OCI-LY7 (cell line): Measurements from ENCODE around the gene CNN1. TPM values are rescaled to one million over a fixed set of nuclear protein-coding genes. Genes with fewer than 3 reads are reported as not detected.

ENCODE experiments used
- BruUV-seq: library from RNA; stranded (reverse); fragments of 400-500 nt; replicated peaks from 2 replicates; lab custom pipeline; 2021; lab: Mats Ljungman, UMichigan
- CTCF ChIA-PET: fragments of 300-600 bp; sonication (Branson Sonifier 250); formaldehyde crosslinking; loops from one replicate; lab custom pipeline; 2022; ENCODE audit warnings: antibody characterized with exemption; ENCODE audit not compliant: unreplicated experiment; lab: Charles Lee
- POLR2A ChIA-PET: fragments of 300-600 bp; sonication (Branson Sonifier 250); formaldehyde crosslinking; loops from one replicate; lab custom pipeline; 2022; ENCODE audit warnings: antibody characterized with exemption; lab: Charles Lee
- DNase-seq: peaks from one replicate; pipeline ENCODE4 v3.0.0-alpha.2; 2015; ENCODE audit warnings: low spot score
- H2AFZ ChIP-seq: fragments of 200-600 bp; sonication (generic), shearing (Covaris generic); 2 replicates; pipeline ENCODE4 v1.6.1; 2014; ENCODE audit warnings: mild to moderate bottlenecking, antibody characterized with exemption, low read length, moderate library complexity
- H3K27ac ChIP-seq: fragments of 200-600 bp; sonication (generic); 2 replicates; pipeline ENCODE4 v1.5.1; 2014; ENCODE audit warnings: mixed run types, low read depth, mild to moderate bottlenecking, moderate library complexity, low read length, inconsistent platforms; ENCODE audit not compliant: poor library complexity, severe bottlenecking
- H3K36me3 ChIP-seq: fragments of 200-600 bp; sonication (generic); 2 replicates; pipeline ENCODE4 v1.6.1; 2014; ENCODE audit warnings: mild to moderate bottlenecking, antibody characterized with exemption, low read length, moderate library complexity, mixed read lengths; ENCODE audit not compliant: insufficient read depth
- H3K4me1 ChIP-seq: fragments of 200-600 bp; sonication (generic); 2 replicates; pipeline ENCODE4 v1.5.1; 2014; ENCODE audit warnings: mild to moderate bottlenecking, low read length; ENCODE audit not compliant: insufficient read depth, poor library complexity, severe bottlenecking
- H3K4me2 ChIP-seq: fragments of 200-600 bp; sonication (generic); 2 replicates; pipeline ENCODE4 v1.6.1; 2014; ENCODE audit warnings: mild to moderate bottlenecking, low read length
- H3K4me3 ChIP-seq: fragments of 200-600 bp; sonication (generic); 2 replicates; pipeline ENCODE4 v1.5.1; 2014; ENCODE audit warnings: mild to moderate bottlenecking, low read depth, low read length; ENCODE audit not compliant: poor library complexity, severe bottlenecking
- H3K79me2 ChIP-seq: fragments of 200-600 bp; sonication (generic); 2 replicates; pipeline ENCODE4 v1.6.1; 2016; ENCODE audit warnings: low read depth, mild to moderate bottlenecking, low read length, moderate library complexity, mixed read lengths; ENCODE audit not compliant: insufficient read depth
- H3K9me2 ChIP-seq: fragments of 200-600 bp; sonication (generic); 2 replicates; pipeline ENCODE4 v1.6.1; 2016; ENCODE audit warnings: mild to moderate bottlenecking, low read length, mixed read lengths; ENCODE audit not compliant: insufficient read depth
- H3K9me3 ChIP-seq: fragments of 200-600 bp; sonication (generic); 2 replicates; pipeline ENCODE4 v1.6.1; 2014; ENCODE audit warnings: mild to moderate bottlenecking, mixed run types, low read length, mixed read lengths
- H4K20me1 ChIP-seq: fragments of 200-600 bp; sonication (generic); 2 replicates; pipeline ENCODE4 v1.6.1; 2014; ENCODE audit warnings: mild to moderate bottlenecking, antibody characterized with exemption, low read length, moderate library complexity, mixed read lengths; ENCODE audit not compliant: insufficient read depth
- CTCF ChIP-seq: fragments of 200-600 bp; sonication (generic); conservative IDR thresholded peaks from 2 replicates; pipeline ENCODE4 v1.5.1; 2014; ENCODE audit warnings: mild to moderate bottlenecking, antibody characterized with exemption, low read length, moderate library complexity, mixed read lengths
- EZH2phosphoT487 ChIP-seq: fragments of 200-600 bp; sonication (generic); IDR thresholded peaks from 2 replicates; pipeline ENCODE4 v1.6.1; 2018; ENCODE audit warnings: low read depth, borderline replicate concordance, mild to moderate bottlenecking, mixed run types, antibody characterized with exemption, low read length, moderate library complexity, mixed read lengths
- intact Hi-C: fragments of 100-400 bp; cut with micrococcal nuclease; formaldehyde crosslinking; loops from one replicate; pipeline ENCODE4 v1.10.0; 2022; ENCODE audit not compliant: unreplicated experiment
- total RNA-seq, 2 experiments: library from RNA; depleted of rRNA in 1 of 2; stranded (reverse); fragments of >200 nt in 1 of 2; shearing (Covaris generic) in 1 of 2; gene quantifications; 2 replicates each; pipeline ENCODE4 v1.2.3, GENCODE V29; 2014 to 2022

Gene CNN1
- total RNA-seq, 2 experiments from 2014 or later, result not detected

DNA sequence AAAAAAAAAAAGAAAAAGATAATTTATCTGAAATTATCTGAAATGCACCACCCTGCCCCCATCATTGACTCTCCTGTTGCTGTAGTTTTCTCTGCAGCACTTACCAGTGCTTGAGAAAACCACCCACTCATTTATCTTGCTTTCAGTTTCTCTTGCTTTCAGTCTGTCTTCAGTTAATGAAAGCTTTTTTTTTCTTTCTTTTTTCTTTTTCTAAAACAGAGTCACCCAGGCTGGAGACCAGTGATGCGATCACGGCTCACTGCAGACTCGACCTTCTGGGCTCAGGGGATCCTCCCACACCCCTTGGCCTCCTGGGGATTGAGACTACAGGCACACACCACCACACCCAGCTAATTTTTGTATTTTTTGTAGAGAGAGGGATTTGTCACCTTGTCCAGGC lies 43.1 kb downstream of the CNN1 start:
- no peak for TF ChIP-seq CTCF
- TF ChIP-seq EZH2phosphoT487, result no peak
- H3K4me1 ChIP-seq, result peaks cover 70% of the 10 kb centered on the region
- no peaks in the 10 kb centered on the region for H3K9me3 ChIP-seq
- peak; percentile 92 for DNase-seq
- ChIA-PET POLR2A (interaction anchor here (0.6 to 2.5 kb wide), 3 partner anchors 11 to 450 kb away, joined by 4 to 8 read pairs (median 4); no protein-coding TSS in a partner anchor), CTCF (no interaction called here)
- H3K36me3 ChIP-seq, result no peaks in the 10 kb centered on the region
- no TSS peak for BruUV-seq
- H4K20me1 ChIP-seq, result no peaks in the 10 kb centered on the region
- peak overlapping the region; percentile 29; the same call in 1 of the 2 replicates for H2AFZ ChIP-seq
- peak overlapping the region; percentile 88 for H3K27ac ChIP-seq
- H3K4me3 ChIP-seq, result peak overlapping the region; percentile 46
- intact Hi-C loops, result no loop called here
- H3K9me2 ChIP-seq, result no peaks in the 10 kb centered on the region
- no peaks in the 10 kb centered on the region; the same call in 1 of the 2 replicates for H3K79me2 ChIP-seq
- H3K4me2 ChIP-seq, result peak overlapping the region; percentile 56

GRCh38 chr19:11586331-11586730 lies 47.7 kb downstream of the CNN1 start:
- H3K4me2 ChIP-seq, result no peak overlapping the region
- peaks cover 38% of the 10 kb centered on the region for H3K4me1 ChIP-seq
- H3K27ac ChIP-seq, result no peak overlapping the region
- BruUV-seq, result no TSS peak
- ChIA-PET CTCF (interaction anchor here (0.9 kb wide), 1 partner anchor 28 kb away, joined by 3 read pairs; the partner anchor contains the start of gene ELOF1), POLR2A (no interaction called here)
- no peaks in the 10 kb centered on the region for H3K9me2 ChIP-seq
- H4K20me1 ChIP-seq, result no peaks in the 10 kb centered on the region
- no peaks in the 10 kb centered on the region for H3K79me2 ChIP-seq
- no peak overlapping the region for H3K4me3 ChIP-seq
- no peaks in the 10 kb centered on the region for H3K36me3 ChIP-seq
- no peaks in the 10 kb centered on the region for H3K9me3 ChIP-seq
- intact Hi-C loops, result loop anchor here (2.0 to 5.0 kb wide), 2 partner anchors 34 to 50 kb away; no protein-coding TSS in a partner anchor
- no peak for TF ChIP-seq CTCF
- TF ChIP-seq EZH2phosphoT487, result no peak
- DNase-seq, result no peak
- no peak overlapping the region for H2AFZ ChIP-seq

DNA sequence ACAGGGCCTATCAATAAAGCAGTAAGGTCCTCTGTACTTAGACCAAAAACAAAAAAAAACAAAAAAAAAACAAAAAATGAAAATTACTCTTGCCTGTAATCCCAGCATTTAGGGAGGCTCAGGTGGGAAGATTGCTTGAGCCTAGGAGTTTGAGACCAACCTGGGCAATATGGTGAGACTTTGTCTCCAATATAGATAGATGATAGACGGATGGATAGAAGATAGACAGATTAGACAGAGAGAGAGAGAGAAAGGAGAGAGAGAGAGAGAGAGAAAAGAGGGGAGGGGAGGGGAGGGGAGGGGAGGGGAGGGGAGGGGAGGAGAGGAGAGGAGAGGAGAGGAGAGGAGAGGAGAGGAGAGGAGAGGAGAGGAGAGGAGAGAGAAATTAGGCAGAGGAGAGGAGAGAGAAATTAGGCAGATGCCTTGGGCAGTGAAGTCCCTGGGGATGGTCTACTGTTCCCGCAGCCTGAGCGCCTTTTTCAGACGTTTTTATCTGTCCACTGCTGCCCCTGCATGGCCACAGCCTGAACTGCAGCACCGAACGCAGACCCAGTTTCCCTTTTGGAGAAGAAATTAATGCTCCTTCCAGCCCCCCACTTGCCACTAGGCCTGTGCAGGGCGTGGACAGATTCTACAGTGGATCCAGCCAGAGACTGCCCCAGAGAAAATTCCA lies 48.8 kb downstream of the CNN1 start:
- Histone ChIP-seq H3K79me2 (no peaks in the 10 kb centered on the region), H4K20me1 (no peaks in the 10 kb centered on the region), H3K9me3 (no peaks in the 10 kb centered on the region), H3K27ac (peak overlapping the region; percentile 7), H3K4me3 (no peak overlapping the region), H3K4me1 (peaks cover 27% of the 10 kb centered on the region), H2AFZ (no peak overlapping the region), H3K36me3 (no peaks in the 10 kb centered on the region), H3K9me2 (no peaks in the 10 kb centered on the region), H3K4me2 (peak overlapping the region; percentile 7; the same call in 1 of the 2 replicates)
- DNase-seq, result peak; percentile 91
- BruUV-seq, result no TSS peak
- POLR2A ChIA-PET, result no interaction called here
- CTCF ChIA-PET, result interaction anchor here (0.6 kb wide), 1 partner anchor 28 kb away, joined by 3 read pairs; the partner anchor contains the start of gene ELOF1
- intact Hi-C loops, result loop anchor here (1.0 to 5.0 kb wide), 4 partner anchors 27 to 91 kb away; no protein-coding TSS in a partner anchor
- TF ChIP-seq EZH2phosphoT487, result no peak
- peak; percentile 88 for TF ChIP-seq CTCF
